ENCODE results near the gene PRKD2. TPM values are rescaled to one million over a fixed set of nuclear protein-coding genes. Genes with fewer than 3 reads are reported as not detected.
A peak's percentile ranks its signal among the peaks of the same experiment; 100 is the strongest.

Gene PRKD2
- total and polyA plus RNA-seq, 2 donors (not counting 1 experiment from before 2014, with no cell fraction given) = 8.1 to 11.6 TPM

DNA sequence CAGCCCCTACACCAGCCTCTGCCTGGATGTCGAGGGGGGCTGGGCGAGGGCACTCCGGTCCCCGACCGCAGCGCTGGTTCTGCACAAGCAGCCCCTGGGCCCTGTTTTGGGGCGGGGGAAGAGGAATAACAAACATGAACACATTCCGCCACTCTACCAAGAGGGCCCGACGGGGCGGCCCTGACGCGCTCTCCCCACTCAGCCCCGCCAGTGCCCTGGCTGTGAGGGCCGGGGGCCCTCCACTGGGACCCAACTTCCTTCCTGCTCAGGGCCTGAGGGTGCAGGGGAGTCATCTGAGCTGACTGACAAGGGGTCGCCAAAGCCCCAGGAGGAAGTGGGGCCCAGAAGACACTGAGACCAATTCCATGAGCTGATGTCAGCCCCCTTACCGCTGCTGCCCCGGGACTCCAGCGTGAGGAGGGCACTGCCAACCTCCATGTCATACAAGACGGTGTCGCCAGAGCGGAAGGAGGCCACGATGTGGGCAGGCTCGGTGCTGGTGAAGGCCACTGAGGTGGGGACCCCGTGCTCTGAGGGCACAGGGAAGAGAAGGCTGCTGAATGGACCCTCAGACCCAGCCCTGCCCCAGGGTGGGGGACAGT is 5.6 kb upstream of the PRKD2 start:
- Histone ChIP-seq H3K36me3 (ENCODE audit: control insufficient read depth, insufficient read depth, low read length) (peaks cover 47% of the 10 kb centered on the region), H3K9ac (ENCODE audit: insufficient read depth, low read length) (no peak overlapping the region), H3K9me3 (ENCODE audit: control insufficient read depth, insufficient read depth, low read depth, low read length) (no peaks in the 10 kb centered on the region), H4K20me1 (ENCODE audit: control insufficient read depth, extremely low read depth, insufficient read depth, low read length) (no peaks in the 10 kb centered on the region), H3K27ac (ENCODE audit: insufficient read depth, low read length) (no peak overlapping the region), H3K79me2 (ENCODE audit: control insufficient read depth, insufficient read depth, low read length) (no peaks in the 10 kb centered on the region), H3K4me2 (ENCODE audit: extremely low read depth, insufficient read depth, low read length) (no peak overlapping the region), H2AFZ (ENCODE audit: low read length) (no peak overlapping the region), H3K4me1 (ENCODE audit: control insufficient read depth, extremely low read depth, insufficient read depth, low read length) (no peaks in the 10 kb centered on the region), H3K4me3 (replicated peaks in 1 of 4; ENCODE audit: control extremely low read depth in 1 of 4, insufficient read depth in 1 of 4, low read depth in 3 of 4, low read length in 4 of 4) (no peak overlapping the region), H3K27me3 (ENCODE audit: control insufficient read depth, insufficient read depth, low read length) (no peaks in the 10 kb centered on the region)
- TF ChIP-seq EZH2 (IDR thresholded peaks at IDR 0.05; ENCODE audit: low read length, missing control alignments) = no peak
- TF ChIP-seq, protein P1, sequence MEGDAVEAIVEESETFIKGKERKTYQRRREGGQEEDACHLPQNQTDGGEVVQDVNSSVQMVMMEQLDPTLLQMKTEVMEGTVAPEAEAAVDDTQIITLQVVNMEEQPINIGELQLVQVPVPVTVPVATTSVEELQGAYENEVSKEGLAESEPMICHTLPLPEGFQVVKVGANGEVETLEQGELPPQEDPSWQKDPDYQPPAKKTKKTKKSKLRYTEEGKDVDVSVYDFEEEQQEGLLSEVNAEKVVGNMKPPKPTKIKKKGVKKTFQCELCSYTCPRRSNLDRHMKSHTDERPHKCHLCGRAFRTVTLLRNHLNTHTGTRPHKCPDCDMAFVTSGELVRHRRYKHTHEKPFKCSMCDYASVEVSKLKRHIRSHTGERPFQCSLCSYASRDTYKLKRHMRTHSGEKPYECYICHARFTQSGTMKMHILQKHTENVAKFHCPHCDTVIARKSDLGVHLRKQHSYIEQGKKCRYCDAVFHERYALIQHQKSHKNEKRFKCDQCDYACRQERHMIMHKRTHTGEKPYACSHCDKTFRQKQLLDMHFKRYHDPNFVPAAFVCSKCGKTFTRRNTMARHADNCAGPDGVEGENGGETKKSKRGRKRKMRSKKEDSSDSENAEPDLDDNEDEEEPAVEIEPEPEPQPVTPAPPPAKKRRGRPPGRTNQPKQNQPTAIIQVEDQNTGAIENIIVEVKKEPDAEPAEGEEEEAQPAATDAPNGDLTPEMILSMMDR (conservative IDR thresholded peaks at IDR 0.05 in 1 of 2, IDR thresholded peaks at IDR 0.05 in 1 of 2; ENCODE audit: low read depth in 1 of 2, low read length in 2 of 2) = no peak
- no peak for DNase-seq (ENCODE audit: low read depth in 2 of 2)

DNA sequence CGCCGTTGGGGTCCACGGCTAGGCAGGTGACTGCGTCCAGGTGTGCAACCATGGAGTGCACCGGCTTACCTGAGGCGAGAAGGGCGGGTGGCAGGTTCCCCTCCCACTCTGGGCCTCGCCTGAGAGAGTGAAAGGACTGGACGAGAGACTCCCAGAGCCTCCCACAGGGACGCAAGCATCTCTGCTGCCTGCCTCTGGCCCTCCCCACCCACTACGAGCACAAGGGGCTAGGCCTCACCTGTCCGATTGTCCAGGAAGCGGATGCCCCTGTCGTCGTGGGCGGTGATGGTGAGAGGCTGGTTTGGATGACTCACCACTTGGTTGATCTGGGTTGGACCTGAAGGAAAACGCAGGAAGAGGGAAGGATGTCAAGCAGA is 5.1 kb upstream of the PRKD2 start:
- H3K4me2 ChIP-seq (ENCODE audit: extremely low read depth, insufficient read depth, low read length) = no peak overlapping the region
- H3K27ac ChIP-seq (ENCODE audit: insufficient read depth, low read length) = no peak overlapping the region
- no peaks in the 10 kb centered on the region for H3K9me3 ChIP-seq (ENCODE audit: control insufficient read depth, insufficient read depth, low read depth, low read length)
- no peaks in the 10 kb centered on the region for H3K4me1 ChIP-seq (ENCODE audit: control insufficient read depth, extremely low read depth, insufficient read depth, low read length)
- peaks cover 42% of the 10 kb centered on the region for H3K36me3 ChIP-seq (ENCODE audit: control insufficient read depth, insufficient read depth, low read length)
- peak in 1 of 2 donors; percentile 18 for DNase-seq (ENCODE audit: low read depth in 2 of 2)
- no peaks in the 10 kb centered on the region for H4K20me1 ChIP-seq (ENCODE audit: control insufficient read depth, extremely low read depth, insufficient read depth, low read length)
- no peaks in the 10 kb centered on the region for H3K27me3 ChIP-seq (ENCODE audit: control insufficient read depth, insufficient read depth, low read length)
- no peaks in the 10 kb centered on the region for H3K79me2 ChIP-seq (ENCODE audit: control insufficient read depth, insufficient read depth, low read length)
- no peak overlapping the region for H3K9ac ChIP-seq (ENCODE audit: insufficient read depth, low read length)
- no peak for TF ChIP-seq EZH2 (IDR thresholded peaks at IDR 0.05; ENCODE audit: low read length, missing control alignments)
- TF ChIP-seq, protein P1 (conservative IDR thresholded peaks at IDR 0.05 in 1 of 2, IDR thresholded peaks at IDR 0.05 in 1 of 2; ENCODE audit: low read depth in 1 of 2, low read length in 2 of 2) = no peak
- no peak overlapping the region for H2AFZ ChIP-seq (ENCODE audit: low read length)
- no peak overlapping the region for H3K4me3 ChIP-seq (replicated peaks in 1 of 4; ENCODE audit: control extremely low read depth in 1 of 4, insufficient read depth in 1 of 4, low read depth in 3 of 4, low read length in 4 of 4)

DNA sequence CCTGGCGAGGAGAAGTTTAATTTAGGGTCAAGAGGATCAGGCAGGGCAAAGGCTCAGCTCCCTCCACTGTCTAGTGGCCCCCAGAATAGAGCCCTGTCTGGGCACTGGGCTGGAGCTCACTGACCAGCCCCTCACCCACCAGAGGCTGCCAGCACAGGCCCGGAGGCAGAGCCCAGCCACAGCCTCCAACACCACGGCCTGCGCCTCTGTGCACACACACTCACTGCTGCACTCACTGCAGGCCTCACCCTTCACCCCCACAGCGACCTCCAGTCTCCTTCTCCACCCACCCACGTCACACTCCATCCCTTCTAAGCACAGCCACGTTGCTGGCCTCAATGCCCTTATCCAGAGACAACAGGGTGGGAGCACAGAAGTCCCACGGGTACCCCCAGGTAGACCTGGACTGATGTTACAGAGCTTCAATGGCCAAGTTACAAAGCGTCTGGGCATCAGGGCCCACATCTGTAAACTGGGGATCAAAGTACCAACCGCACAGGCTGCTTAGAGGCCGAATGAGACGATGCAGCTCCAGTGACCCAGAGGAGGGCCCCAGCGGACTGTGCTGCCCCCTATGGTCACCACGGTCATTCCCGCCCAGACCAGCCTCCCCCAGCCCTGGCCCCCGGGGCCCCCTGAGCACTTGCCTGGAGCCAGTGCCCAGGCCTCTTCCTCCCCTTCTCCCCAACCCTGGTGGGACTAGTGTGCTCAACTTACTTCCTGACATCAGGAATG is 4.5 kb upstream of the PRKD2 start:
- H3K9me3 ChIP-seq (ENCODE audit: control insufficient read depth, insufficient read depth, low read depth, low read length) = no peaks in the 10 kb centered on the region
- H3K4me3 ChIP-seq (replicated peaks in 1 of 4; ENCODE audit: control extremely low read depth in 1 of 4, insufficient read depth in 1 of 4, low read depth in 3 of 4, low read length in 4 of 4) = no peak overlapping the region
- no peak for TF ChIP-seq EZH2 (IDR thresholded peaks at IDR 0.05; ENCODE audit: low read length, missing control alignments)
- TF ChIP-seq, protein P1 (conservative IDR thresholded peaks at IDR 0.05 in 1 of 2, IDR thresholded peaks at IDR 0.05 in 1 of 2; ENCODE audit: low read depth in 1 of 2, low read length in 2 of 2) = no peak
- H3K4me1 ChIP-seq (ENCODE audit: control insufficient read depth, extremely low read depth, insufficient read depth, low read length) = no peaks in the 10 kb centered on the region
- H3K27ac ChIP-seq (ENCODE audit: insufficient read depth, low read length) = no peak overlapping the region
- no peak overlapping the region for H3K4me2 ChIP-seq (ENCODE audit: extremely low read depth, insufficient read depth, low read length)
- no peak overlapping the region for H2AFZ ChIP-seq (ENCODE audit: low read length)
- H3K79me2 ChIP-seq (ENCODE audit: control insufficient read depth, insufficient read depth, low read length) = peaks cover 3% of the 10 kb centered on the region
- H4K20me1 ChIP-seq (ENCODE audit: control insufficient read depth, extremely low read depth, insufficient read depth, low read length) = no peaks in the 10 kb centered on the region
- DNase-seq (ENCODE audit: low read depth in 2 of 2) = no peak
- H3K36me3 ChIP-seq (ENCODE audit: control insufficient read depth, insufficient read depth, low read length) = peaks cover 39% of the 10 kb centered on the region
- no peak overlapping the region for H3K9ac ChIP-seq (ENCODE audit: insufficient read depth, low read length)
- no peaks in the 10 kb centered on the region for H3K27me3 ChIP-seq (ENCODE audit: control insufficient read depth, insufficient read depth, low read length)

Measured in fibroblast of lung (primary cell).